Right atrium auricular region (tissue), 2 donors: ENCODE data around the gene LRIT1. TPM values are rescaled to one million over a fixed set of nuclear protein-coding genes. Genes with fewer than 3 reads are reported as not detected.
"Not testable (repeated sequence)": the region's sequence is repeated elsewhere in the genome, so short reads cannot be mapped to it uniquely, and the experiment has no call there.

Experiments
- DNase-seq: peaks from one replicate; pipeline ENCODE4 v3.0.0-alpha.2; 2019; ENCODE audit warnings: low spot score
- H3K27ac ChIP-seq, 2 donors: fragments of 200-600 bp; sonication (generic); 1 replicate in 1 of 2; 2 replicates in 1 of 2; pipeline ENCODE4 v1.5.1; 2016 to 2019
- H3K27me3 ChIP-seq, 2 donors: fragments of 200-600 bp; sonication (generic); one replicate each; pipeline versions ENCODE4 v1.5.1 to v1.6.0; 2017 to 2019
- H3K36me3 ChIP-seq: fragments of 200-600 bp; sonication (generic); one replicate; pipeline ENCODE4 v1.5.1; 2016
- H3K4me1 ChIP-seq, 2 donors: fragments of 200-600 bp; sonication (generic); one replicate each; pipeline versions ENCODE4 v1.5.1 to v1.6.0; 2017 to 2019
- H3K4me3 ChIP-seq, 2 donors: fragments of 200-600 bp; sonication (generic); 1 replicate in 1 of 2; 2 replicates in 1 of 2; pipeline ENCODE4 v1.5.1; 2017 to 2019; ENCODE audit warnings: mild to moderate bottlenecking in 1 of 2, moderate library complexity in 1 of 2
- H3K9me3 ChIP-seq, 2 donors: fragments of 200-600 bp; sonication (generic); one replicate each; pipeline ENCODE4 v1.5.1; 2019
- CTCF ChIP-seq, 2 donors: fragments of 200-600 bp; sonication (generic); IDR thresholded peaks; one replicate each; pipeline ENCODE4 v1.5.1; 2019; ENCODE audit warnings: antibody characterized with exemption in 2 of 2
- total RNA-seq, 2 donors: library from RNA; depleted of rRNA; stranded (reverse); fragments of >200 nt; gene quantifications; one replicate each; pipeline ENCODE4 v1.1.0, GENCODE V29; 2016

LRIT1 gene
- not detected for total RNA-seq

GRCh38 chr10:84241185-84241790 lies at the start of gene LRIT1:
Gene LRIT1 (minus strand): TSS chr10:84241546. CDS start chr10:84241439, 107 bp downstream.
- Histone ChIP-seq H3K27ac (no peak within 1 kb of the TSS), H3K36me3 (no peaks in the 10 kb centered on the region), H3K4me1 (no peaks in the 10 kb centered on the region), H3K27me3 (no peaks in the 10 kb centered on the region), H3K4me3 (no peak within 1 kb of the TSS), H3K9me3 (no peaks in the 10 kb centered on the region)
- no peak for DNase-seq
- TF ChIP-seq CTCF (IDR thresholded peaks at IDR 0.05): no peak

GRCh38 chr10:84290235-84290634 lies 48.9 kb upstream of the LRIT1 start:
- no peak for TF ChIP-seq CTCF (IDR thresholded peaks at IDR 0.05)
- Histone ChIP-seq H3K36me3 (no peaks in the 10 kb centered on the region), H3K27me3 (no peaks in the 10 kb centered on the region)

GRCh38 chr10:84289521-84290200 lies 48.3 kb upstream of the LRIT1 start:
- Histone ChIP-seq H3K36me3 (no peaks in the 10 kb centered on the region), H3K4me1 (no peaks in the 10 kb centered on the region), H3K27ac (no peak overlapping the region), H3K27me3 (no peaks in the 10 kb centered on the region), H3K9me3 (no peaks in the 10 kb centered on the region), H3K4me3 (no peak overlapping the region)
- no peak for DNase-seq
- TF ChIP-seq CTCF (IDR thresholded peaks at IDR 0.05): no peak

More at GRCh38 chr10:84290235-84290634, 48.9 kb upstream of the LRIT1 start:
- DNase-seq: no peak
- Histone ChIP-seq H3K9me3 (no peaks in the 10 kb centered on the region), H3K27ac (no peak overlapping the region), H3K4me1 (no peaks in the 10 kb centered on the region), H3K4me3 (no peak overlapping the region)

- no peaks in the 10 kb centered on the region for H3K9me3 ChIP-seq
- no peaks in the 10 kb centered on the region for H3K27me3 ChIP-seq
- H3K27ac ChIP-seq: no peak overlapping the region
- H3K4me1 ChIP-seq: no peaks in the 10 kb centered on the region
- H3K4me3 ChIP-seq: no peak overlapping the region
- no peak for DNase-seq
- TF ChIP-seq CTCF (IDR thresholded peaks at IDR 0.05): no peak
- H3K36me3 ChIP-seq: no peaks in the 10 kb centered on the region
These were observed 46.8 kb upstream of the LRIT1 start for GRCh38 chr10:84288151-84288550.

GRCh38 chr10:84286695-84287094 lies 45.3 kb upstream of the LRIT1 start:
- Histone ChIP-seq H3K4me1 (no peaks in the 10 kb centered on the region), H3K36me3 (no peaks in the 10 kb centered on the region), H3K9me3 (no peaks in the 10 kb centered on the region), H3K27ac (no peak overlapping the region), H3K4me3 (no peak overlapping the region), H3K27me3 (no peaks in the 10 kb centered on the region)
- TF ChIP-seq CTCF (IDR thresholded peaks at IDR 0.05): no peak
- no peak for DNase-seq

- H3K4me1 ChIP-seq, H3K27me3 ChIP-seq, H3K36me3 ChIP-seq, DNase-seq, H3K9me3 ChIP-seq, H3K4me3 ChIP-seq, H3K27ac ChIP-seq: not testable (repeated sequence)
These were observed 38.6 kb upstream of the LRIT1 start for GRCh38 chr10:84279876-84280475.
